ENCODE data around the gene MCTP2. TPM values are rescaled to one million over a fixed set of nuclear protein-coding genes. Genes with fewer than 3 reads are reported as not detected.

Gene MCTP2
- total and polyA plus RNA-seq, 2 of the 8 experiments (the other 6 are each of a cell fraction or from before 2014, with no cell fraction given) = 3.4 to 4.5 TPM

GRCh38 chr15:94234300-94234699, 2.9 kb downstream of the MCTP2 start (continued):
- TF ChIP-seq, protein P1, sequence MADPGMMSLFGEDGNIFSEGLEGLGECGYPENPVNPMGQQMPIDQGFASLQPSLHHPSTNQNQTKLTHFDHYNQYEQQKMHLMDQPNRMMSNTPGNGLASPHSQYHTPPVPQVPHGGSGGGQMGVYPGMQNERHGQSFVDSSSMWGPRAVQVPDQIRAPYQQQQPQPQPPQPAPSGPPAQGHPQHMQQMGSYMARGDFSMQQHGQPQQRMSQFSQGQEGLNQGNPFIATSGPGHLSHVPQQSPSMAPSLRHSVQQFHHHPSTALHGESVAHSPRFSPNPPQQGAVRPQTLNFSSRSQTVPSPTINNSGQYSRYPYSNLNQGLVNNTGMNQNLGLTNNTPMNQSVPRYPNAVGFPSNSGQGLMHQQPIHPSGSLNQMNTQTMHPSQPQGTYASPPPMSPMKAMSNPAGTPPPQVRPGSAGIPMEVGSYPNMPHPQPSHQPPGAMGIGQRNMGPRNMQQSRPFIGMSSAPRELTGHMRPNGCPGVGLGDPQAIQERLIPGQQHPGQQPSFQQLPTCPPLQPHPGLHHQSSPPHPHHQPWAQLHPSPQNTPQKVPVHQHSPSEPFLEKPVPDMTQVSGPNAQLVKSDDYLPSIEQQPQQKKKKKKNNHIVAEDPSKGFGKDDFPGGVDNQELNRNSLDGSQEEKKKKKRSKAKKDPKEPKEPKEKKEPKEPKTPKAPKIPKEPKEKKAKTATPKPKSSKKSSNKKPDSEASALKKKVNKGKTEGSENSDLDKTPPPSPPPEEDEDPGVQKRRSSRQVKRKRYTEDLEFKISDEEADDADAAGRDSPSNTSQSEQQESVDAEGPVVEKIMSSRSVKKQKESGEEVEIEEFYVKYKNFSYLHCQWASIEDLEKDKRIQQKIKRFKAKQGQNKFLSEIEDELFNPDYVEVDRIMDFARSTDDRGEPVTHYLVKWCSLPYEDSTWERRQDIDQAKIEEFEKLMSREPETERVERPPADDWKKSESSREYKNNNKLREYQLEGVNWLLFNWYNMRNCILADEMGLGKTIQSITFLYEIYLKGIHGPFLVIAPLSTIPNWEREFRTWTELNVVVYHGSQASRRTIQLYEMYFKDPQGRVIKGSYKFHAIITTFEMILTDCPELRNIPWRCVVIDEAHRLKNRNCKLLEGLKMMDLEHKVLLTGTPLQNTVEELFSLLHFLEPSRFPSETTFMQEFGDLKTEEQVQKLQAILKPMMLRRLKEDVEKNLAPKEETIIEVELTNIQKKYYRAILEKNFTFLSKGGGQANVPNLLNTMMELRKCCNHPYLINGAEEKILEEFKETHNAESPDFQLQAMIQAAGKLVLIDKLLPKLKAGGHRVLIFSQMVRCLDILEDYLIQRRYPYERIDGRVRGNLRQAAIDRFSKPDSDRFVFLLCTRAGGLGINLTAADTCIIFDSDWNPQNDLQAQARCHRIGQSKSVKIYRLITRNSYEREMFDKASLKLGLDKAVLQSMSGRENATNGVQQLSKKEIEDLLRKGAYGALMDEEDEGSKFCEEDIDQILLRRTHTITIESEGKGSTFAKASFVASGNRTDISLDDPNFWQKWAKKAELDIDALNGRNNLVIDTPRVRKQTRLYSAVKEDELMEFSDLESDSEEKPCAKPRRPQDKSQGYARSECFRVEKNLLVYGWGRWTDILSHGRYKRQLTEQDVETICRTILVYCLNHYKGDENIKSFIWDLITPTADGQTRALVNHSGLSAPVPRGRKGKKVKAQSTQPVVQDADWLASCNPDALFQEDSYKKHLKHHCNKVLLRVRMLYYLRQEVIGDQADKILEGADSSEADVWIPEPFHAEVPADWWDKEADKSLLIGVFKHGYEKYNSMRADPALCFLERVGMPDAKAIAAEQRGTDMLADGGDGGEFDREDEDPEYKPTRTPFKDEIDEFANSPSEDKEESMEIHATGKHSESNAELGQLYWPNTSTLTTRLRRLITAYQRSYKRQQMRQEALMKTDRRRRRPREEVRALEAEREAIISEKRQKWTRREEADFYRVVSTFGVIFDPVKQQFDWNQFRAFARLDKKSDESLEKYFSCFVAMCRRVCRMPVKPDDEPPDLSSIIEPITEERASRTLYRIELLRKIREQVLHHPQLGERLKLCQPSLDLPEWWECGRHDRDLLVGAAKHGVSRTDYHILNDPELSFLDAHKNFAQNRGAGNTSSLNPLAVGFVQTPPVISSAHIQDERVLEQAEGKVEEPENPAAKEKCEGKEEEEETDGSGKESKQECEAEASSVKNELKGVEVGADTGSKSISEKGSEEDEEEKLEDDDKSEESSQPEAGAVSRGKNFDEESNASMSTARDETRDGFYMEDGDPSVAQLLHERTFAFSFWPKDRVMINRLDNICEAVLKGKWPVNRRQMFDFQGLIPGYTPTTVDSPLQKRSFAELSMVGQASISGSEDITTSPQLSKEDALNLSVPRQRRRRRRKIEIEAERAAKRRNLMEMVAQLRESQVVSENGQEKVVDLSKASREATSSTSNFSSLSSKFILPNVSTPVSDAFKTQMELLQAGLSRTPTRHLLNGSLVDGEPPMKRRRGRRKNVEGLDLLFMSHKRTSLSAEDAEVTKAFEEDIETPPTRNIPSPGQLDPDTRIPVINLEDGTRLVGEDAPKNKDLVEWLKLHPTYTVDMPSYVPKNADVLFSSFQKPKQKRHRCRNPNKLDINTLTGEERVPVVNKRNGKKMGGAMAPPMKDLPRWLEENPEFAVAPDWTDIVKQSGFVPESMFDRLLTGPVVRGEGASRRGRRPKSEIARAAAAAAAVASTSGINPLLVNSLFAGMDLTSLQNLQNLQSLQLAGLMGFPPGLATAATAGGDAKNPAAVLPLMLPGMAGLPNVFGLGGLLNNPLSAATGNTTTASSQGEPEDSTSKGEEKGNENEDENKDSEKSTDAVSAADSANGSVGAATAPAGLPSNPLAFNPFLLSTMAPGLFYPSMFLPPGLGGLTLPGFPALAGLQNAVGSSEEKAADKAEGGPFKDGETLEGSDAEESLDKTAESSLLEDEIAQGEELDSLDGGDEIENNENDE (IDR thresholded peaks at IDR 0.05; ENCODE audit: insufficient replicate concordance, low read length) = no peak
- TF ChIP-seq CHD2 (IDR thresholded peaks at IDR 0.05; ENCODE audit: low read length) (no peak), GTF2F1 (IDR thresholded peaks at IDR 0.05; ENCODE audit: borderline replicate concordance, low read depth, low read length) (no peak)
